ENCODE results near the gene NTF4.
A peak's percentile ranks its signal among the peaks of the same experiment; 100 is the strongest.
"Not testable (repeated sequence)": the region's sequence is repeated elsewhere in the genome, so short reads cannot be mapped to it uniquely, and the experiment has no call there.

The NTF4 gene

DNA sequence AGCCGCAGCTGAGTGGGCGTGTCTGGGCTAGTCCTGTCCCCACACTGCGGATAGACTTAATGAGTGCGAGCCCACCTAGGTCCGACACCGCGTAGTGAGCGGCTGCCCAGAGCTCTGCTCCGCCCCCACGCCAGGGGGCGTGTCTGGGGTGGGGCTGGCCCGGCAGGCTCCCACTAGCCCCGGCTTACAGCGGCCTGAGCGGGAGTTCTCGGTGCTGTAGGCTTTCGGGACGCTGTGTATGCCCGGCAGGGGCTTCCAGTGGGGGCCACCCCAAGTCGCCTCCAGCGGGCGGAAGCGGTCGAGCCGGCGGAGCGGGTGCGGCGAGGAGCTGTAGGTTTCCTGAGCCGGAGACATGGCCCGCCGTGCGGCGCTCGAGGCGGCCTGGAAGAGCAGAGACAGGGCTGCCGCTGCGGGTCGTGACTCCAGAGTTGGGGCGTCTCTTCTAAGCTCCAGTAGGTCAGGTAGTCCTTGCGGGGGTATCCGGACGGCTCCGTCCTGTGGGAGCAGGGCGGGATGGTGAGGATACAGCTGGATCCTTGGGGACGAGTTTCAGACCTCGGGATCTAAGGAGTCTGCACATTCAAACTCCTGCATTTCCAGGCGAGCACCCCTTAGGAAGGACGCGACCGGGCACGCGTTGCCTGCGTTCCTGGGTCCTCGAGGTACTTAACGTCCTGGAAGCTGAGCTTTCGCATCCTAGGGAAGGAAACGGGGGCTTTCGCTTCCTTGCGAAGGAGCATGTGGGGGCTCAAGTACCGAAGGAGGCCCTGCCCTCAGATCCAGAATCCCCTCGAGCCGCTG is 8.3 kb downstream of the NTF4 start:
- DNase-seq = peak; percentile 43 to 80 (median 60)

DNA sequence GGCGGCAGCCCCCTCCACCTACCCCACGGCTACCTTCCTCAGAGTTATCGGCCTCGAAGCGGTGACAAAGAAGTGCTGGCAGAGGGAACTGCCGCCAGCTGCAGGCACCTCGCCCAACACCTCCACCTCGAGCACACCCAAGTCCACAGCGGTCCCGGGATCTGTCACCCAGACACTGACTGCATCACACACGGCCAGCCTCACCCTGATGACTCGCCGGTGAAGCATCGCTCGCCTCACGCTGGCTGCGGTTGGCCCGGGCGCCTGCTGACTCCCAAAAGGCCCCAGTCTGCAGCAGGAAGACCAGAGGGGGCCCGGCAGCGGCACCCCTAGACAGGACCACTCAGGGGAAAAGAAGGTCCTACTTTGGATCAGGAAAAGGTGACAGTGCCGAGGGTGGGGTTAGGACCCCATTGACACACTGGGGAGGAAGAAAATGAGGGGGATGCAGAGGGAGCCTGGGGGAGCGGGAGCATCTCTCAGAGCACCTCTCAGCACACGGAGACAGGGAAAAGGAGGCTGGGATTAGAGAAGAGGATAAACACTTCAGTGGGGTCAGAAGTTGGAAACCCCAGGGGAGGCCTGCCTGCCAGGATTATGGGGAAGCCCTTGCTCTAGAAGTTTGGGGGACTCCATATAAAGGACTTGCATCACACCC is 14.1 kb downstream of the NTF4 start:
- not testable (repeated sequence) for DNase-seq

DNA sequence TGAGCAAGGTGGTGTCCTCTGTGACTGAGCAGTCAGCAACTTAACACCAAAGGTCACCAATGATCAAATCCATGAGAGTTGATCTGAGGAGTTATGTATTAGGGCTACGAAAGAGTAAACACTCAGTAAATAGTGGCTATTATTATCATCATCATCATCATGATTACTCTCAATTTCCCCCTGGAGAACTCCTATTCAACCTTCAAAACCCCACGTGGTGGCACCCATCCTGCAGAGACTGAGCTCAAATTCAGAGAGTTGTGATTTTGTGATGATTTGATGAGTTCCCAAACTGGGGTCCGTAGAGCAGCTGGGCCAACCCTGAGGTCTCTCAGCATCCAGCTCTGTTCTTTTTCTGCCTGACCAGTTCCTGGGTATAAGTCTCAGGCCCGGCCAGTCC is 14.8 kb downstream of the NTF4 start:
- DNase-seq = not testable (repeated sequence)

DNA sequence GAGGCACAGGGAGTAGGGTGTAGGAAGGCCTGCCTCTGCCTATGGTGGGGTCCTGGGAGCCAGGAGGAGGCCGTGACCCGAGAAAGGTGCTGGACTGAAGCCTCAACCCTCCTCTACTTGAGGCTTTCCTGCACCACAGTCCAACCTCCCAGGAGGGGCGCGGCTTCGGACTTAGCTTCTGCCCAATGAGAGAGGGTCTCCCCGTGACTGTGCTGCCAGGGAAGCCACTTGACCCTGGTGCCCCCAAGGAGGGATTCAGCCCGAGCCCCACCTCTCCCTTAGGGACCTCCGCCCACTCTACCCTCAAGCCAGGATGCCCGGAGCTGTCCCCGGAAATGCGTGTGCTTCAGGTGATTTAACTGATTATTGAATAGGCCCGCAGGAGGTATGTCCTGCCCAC is 15.6 kb downstream of the NTF4 start, which contains the start of gene CGB8:
Gene CGB8, minus strand, starts transcription at position 101 of the 400 bp plus-strand sequence. CDS start 372 bp downstream, outside the sequence.
- DNase-seq = not testable (repeated sequence)

DNA sequence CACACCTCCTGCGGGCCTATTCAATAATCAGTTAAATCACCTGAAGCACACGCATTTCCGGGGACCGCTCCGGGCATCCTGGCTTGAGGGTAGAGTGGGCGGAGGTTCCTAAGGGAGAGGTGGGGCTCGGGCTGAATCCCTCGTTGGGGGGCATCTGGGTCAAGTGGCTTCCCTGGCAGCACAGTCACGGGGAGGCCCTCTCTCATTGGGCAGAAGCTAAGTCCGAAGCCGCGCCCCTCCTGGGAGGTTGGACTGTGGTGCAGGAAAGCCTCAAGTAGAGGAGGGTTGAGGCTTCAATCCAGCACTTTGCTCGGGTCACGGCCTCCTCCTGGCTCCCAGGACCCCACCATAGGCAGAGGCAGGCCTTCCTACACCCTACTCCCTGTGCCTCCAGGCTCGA is 21.1 kb downstream of the NTF4 start, which contains the start of gene CGB5:
Gene CGB5, plus strand, starts transcription at position 301 of the 400 bp plus-strand sequence. CDS start 362 bp downstream, outside the sequence.
- DNase-seq = not testable (repeated sequence)

DNA sequence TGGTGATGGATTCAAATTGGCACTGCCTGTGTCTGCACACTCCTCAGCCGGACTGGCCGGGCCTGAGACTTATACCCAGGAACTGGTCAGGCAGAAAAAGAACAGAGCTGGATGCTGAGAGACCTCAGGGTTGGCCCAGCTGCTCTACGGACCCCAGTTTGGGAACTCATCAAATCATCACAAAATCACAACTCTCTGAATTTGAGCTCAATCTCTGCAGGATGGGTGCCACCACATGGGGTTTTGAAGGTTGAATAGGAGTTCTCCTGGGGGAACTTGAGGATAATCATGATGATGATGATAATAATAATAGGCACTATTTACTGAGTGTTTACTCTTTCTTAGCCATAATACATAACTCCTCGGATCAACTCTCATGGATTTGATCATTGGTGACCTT is 22.0 kb downstream of the NTF4 start:
- not testable (repeated sequence) for DNase-seq

DNA sequence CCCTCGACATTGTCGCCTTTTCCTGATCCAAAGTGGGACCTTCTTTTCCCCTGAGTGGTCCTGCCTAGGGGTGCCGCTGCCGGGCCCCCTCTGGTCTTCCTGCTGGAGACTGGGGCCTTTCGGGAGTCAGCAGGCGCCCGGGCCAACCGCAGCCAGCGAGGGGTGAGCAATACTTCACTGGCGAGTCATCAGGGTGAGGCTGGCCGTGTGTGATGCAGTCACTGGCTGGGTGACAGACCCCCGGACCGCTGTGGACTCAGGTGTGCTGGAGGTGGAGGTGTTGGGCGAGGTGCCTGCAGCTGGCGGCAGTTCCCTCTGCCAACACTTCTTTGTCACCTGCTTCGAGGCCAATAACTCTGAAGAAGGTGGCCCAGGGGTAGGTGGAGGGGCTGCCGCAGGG is 22.4 kb downstream of the NTF4 start:
- DNase-seq = no peak

DNA sequence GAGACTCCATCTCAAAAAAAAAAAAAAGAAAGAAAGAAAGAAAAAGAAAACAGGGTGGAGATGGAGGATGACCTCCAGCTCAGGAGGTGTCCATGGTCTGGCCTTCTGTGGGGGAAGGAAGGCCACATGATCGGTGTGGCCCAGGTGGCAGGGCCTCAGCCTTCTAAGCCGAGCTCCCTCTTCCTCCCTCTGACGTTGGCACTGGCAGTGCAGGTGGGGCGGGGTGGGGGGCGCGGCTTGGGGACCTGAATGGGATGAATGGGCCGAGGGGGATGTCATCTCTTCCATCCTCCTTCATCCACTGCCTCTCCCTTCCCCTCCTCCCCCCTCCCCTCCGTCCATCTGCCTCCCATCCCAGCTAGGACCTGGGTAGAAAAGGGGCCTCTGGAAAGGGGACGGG is 24.9 kb downstream of the NTF4 start:
- not testable (repeated sequence) for DNase-seq

DNA sequence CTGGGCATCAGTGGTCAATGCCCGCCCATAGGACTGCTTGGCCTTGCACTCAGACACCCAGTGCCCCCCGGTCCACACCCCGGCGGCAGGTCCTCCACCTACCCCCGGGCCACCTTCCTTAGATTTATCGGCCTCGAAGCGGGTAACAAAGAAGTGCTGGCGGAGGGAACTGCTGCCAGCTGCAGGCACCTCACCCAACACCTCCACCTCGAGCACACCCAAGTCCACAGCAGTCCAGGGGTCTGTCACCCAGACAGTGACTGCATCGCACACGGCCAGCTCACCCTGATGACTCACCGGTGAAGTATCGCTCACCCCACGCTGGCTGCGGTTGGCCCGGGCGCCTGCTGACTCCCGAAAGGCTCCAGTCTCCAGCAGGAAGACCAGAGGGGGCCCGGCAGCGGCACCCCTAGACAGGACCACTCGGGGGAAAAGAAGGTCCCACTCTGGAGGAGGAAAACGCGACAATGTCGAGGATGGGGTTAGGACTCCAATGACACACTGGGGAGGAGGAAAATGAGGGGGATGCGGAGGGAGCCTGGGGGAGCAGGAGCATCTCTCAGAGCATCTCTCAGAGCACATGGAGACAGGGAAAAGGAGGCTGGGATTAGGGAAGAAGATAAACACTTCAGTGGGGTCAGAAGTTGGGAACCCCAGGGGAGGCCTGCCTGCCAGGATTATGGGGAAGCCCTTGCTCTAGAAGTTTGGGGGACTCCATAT is 25.9 kb downstream of the NTF4 start:
- not testable (repeated sequence) for DNase-seq

DNA sequence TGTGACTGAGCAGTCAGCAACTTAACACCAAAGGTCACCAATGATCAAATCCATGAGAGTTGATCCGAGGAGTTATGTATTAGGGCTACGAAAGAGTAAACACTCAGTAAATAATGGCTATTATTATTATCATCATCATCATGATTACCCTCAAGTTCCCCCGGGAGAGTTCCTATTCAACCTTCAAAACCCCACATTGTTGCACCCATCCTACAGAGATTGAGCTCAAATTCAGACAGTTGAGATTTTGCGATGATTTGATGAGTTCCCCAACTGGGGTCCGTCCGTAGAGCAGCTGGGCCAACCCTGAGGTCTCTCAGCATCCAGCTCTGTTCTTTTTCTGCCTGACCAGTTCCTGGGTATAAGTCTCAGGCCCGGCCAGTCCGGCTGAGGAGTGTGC is 26.5 kb downstream of the NTF4 start:
- DNase-seq = not testable (repeated sequence)

DNA sequence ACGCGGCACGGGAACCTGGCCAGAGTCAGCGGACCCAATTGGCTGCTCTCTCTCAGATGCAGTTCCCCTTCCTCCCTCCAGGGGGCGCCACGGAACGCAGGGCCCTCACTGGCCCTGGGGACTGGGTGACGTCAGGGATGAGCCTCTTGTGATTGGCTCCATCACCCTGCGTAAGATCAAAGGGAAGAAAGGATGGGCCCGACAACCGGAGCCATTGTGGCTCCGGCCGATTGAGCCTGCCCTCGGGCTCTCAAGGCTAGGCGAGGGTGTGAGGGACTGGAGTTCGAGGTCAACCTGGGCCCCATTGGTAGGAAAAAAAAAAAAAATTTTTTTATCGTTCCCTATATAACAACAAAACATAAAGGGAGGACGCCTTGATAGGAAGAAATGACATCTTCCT is 27.8 kb downstream of the NTF4 start, which contains the start of gene CGB1:
Gene CGB1, minus strand, starts transcription at position 81 of the 400 bp plus-strand sequence. CDS start 184 bp downstream, outside the sequence.
- DNase-seq = peak in 2 of 4 experiments; percentile 45 to 48

DNA sequence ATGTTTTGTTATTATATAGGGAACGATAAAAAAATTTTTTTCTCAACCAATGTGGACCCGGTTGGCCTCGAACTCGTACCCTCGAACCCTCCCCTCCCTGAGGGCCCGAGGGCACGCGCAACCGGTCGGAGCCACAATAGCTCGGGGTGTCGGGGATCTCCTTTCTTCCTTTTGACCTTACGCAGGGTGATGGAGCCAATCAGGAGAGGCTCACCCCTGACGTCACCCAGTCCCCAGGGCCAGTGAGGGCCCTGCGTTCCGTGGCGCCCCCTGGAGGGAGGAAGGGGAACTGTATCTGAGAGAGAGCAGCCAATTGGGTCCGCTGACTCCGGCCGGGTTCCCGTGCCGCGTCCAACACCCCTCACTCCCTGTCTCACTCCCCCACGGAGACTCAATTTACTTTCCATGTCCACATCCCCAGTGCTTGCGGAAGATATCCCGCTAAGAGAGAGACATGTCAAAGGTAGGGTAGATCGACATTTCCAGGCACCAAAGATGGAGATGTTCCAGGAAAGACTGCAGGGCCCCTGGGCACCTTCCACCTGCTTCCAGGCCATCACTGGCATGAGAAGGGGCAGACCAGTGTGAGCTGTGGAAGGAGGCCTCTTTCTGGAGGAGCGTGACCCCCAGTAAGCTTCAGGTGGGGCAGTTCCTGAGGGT is 32.8 kb downstream of the NTF4 start, which contains the start of gene CGB2:
Gene CGB2, plus strand, starts transcription at position 249 of the 660 bp plus-strand sequence. Its CDS starts 206 bp downstream, at position 455.
- DNase-seq = peak; percentile 20 to 38 (median 30)

DNA sequence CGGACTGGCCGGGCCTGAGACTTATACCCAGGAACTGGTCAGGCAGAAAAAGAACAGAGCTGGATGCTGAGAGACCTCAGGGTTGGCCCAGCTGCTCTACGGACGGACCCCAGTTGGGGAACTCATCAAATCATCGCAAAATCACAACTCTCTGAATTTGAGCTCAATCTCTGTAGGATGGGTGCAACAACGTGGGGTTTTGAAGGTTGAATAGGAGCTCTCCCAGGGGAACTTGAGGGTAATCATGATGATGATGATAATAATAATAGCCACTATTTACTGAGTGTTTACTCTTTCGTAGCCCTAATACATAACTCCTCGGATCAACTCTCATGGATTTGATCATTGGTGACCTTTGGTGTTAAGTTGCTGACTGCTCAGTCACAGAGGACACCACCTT is 34.3 kb downstream of the NTF4 start:
- DNase-seq = not testable (repeated sequence)

DNA sequence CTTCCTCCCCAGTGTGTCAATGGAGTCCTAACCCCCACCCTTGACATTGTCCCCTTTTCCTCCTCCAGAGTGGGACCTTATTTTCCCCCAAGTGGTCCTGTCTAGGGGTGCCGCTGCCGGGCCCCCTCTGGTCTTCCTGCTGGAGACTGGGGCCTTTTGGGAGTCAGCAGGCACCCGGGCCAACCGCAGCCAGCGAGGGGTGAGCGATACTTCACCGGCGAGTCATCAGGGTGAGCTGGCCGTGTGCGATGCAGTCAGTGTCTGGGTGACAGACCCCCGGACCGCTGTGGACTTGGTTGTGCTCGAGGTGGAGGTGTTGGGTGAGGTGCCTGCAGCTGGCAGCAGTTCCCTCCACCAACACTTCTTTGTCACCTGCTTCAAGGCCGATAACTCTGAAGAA is 34.9 kb downstream of the NTF4 start:
- DNase-seq = not testable (repeated sequence)

DNA sequence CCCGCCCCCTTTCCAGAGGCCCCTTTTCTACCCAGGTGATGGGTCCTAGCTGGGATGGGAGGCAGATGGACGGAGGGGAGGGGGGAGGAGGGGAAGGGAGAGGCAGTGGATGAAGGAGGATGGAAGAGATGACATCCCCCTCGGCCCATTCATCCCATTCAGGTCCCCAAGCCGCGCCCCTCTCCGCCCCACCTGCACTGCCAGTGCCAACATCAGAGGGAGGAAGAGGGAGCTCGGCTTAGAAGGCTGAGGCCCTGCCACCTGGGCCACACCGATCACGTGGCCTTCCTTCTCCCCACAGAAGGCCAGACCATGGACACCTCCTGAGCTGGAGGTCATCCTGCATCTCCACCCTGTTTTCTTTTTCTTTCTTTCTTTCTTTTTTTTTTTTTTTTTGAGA is 35.9 kb downstream of the NTF4 start:
- not testable (repeated sequence) for DNase-seq

DNA sequence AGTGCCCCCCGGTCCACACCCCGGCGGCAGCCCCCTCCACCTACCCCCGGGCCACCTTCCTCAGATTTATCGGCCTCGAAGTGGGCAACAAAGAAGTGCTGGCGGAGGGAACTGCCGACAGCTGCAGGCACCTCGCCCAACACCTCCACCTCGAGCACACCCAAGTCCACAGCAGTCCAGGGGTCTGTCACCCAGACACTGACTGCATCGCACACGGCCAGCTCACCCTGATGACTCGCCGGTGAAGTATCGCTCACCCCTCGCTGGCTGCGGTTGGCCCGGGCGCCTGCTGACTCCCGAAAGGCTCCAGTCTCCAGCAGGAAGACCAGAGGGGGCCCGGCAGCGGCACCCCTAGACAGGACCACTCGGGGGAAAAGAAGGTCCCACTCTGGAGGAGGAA is 39.0 kb downstream of the NTF4 start:
- not testable (repeated sequence) for DNase-seq

DNA sequence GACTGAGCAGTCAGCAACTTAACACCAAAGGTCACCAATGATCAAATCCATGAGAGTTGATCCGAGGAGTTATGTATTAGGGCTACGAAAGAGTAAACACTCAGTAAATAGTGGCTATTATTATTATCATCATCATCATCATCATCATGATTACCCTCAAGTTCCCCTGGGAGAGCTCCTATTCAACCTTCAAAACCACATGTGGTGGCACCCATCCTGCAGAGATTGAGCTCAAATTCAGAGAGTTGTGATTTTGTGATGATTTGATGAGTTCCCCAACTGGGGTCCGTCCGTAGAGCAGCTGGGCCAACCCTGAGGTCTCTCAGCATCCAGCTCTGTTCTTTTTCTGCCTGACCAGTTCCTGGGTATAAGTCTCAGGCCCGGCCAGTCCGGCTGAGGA is 39.5 kb downstream of the NTF4 start:
- DNase-seq = not testable (repeated sequence)

DNA sequence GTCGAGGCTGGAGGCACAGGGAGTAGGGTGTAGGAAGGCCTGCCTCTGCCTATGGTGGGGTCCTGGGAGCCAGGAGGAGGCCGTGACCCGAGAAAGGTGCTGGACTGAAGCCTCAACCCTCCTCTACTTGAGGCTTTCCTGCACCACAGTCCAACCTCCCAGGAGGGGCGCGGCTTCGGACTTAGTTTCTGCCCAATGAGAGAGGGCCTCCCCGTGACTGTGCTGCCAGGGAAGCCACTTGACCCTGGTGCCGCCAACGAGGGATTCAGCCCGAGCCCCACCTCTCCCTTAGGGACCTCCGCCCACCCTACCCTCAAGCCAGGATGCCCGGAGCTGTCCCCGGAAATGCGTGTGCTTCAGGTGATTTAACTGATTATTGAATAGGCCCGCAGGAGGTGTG is 40.4 kb downstream of the NTF4 start, which contains the start of gene CGB3:
Gene CGB3, minus strand, starts transcription at position 101 of the 400 bp plus-strand sequence. CDS start 362 bp downstream, outside the sequence.
- DNase-seq = not testable (repeated sequence)

DNA sequence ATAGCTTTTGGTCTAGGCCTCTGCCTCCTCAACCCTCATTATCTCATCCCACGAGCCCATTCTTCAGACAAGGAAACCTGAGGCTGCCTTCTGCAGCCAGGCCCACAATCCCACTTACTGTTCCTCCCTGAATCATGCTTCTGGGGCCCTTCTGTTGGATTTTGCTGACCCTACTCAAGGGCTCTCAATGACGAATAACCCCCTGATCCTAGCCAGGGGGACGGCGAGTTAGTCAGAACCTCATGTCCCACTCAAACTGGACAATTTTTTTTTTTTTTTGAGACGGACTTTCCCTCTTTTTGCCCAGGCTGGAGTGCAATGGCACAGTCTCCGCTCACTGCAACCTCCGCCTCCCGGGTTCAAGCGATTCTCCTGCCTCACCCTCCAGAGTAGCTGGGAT is 42.5 kb downstream of the NTF4 start:
- DNase-seq = no peak

DNA sequence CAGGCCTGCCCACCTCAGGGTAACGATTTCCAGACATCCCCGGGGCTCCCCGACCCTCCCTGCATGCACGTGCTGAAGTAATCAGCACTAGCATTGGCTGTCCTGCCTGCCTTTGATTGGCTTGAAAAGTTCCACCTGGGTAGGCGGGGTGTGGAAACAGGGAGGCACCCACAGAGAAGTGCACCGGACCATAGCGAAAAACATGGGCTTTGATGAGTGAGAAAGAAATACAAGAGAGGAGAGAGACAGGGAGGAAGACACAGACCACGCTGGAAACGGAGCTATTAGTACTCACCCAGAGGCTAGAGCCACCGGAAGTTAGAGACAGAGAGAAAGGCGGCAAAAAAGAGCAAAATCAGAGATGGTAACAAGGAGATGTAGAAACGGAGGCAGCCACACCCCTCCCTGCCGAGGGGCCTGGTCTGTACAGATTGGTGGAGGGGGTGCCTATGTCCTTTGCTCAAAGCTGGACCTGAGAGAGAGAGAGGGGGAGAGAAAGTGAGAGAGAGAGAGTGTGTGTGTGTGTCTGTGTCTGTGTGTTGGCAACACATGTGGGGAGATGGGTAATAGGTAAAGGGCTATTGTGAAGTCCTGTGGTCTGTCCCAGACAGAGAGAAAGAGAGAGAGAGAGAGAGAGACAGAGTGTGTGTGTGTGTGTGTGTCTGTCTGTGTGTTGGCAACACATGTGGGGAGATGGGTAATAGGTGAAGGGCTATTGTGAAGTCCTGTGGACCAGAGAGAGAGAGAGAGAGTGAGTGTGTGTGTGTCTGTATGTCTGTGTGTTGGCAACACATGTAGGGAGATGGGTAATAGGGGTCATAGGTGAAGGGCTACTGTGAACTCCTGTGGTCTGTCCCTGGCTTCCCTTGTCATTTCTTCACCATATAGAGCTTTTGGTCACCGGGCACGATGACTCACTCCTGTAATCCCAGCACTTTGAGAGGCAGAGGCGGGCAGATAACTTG is 43.4 kb downstream of the NTF4 start:
- DNase-seq = peak; percentile 12 to 55 (median 38)

DNA sequence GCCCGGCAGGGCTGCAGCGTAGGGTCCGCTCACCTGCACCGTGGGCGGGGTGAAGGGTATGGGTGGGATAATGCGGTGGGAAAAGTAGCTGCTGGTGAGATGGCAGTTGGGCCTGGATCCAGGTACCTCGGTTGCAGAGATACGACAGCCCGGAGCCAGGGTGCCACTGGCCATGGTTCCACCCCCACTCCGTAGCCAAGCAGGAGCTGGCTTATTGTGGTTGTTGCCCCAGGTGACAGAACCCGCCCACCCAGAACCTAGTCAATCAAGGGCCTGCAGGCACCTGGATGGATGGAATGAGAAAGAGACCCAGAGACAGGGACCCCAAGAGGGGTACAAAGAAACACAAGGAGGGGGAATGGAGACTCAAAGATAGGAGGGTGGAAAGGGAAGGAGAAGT is 44.3 kb downstream of the NTF4 start:
- DNase-seq = no peak

Data from suppressor macrophage (primary cell).